Erythroblast (primary cell): Measurements from ENCODE around the gene IGSF23.

Experiments
- DNase-seq, 2 experiments: peaks; one replicate each; lab custom pipeline; 2025; lab: John Stamatoyannopoulos, UW
- GATA1 ChIP-seq: IDR thresholded peaks from 2 replicates; pipeline ENCODE4 v1.6.1; 2011; ENCODE audit warnings: low read depth, mild to moderate bottlenecking, control low read depth, low read length, moderate library complexity
- POLR2A ChIP-seq: IDR thresholded peaks from 2 replicates; pipeline ENCODE4 v1.6.1; 2011; ENCODE audit warnings: mild to moderate bottlenecking, low read length

The IGSF23 gene

DNA sequence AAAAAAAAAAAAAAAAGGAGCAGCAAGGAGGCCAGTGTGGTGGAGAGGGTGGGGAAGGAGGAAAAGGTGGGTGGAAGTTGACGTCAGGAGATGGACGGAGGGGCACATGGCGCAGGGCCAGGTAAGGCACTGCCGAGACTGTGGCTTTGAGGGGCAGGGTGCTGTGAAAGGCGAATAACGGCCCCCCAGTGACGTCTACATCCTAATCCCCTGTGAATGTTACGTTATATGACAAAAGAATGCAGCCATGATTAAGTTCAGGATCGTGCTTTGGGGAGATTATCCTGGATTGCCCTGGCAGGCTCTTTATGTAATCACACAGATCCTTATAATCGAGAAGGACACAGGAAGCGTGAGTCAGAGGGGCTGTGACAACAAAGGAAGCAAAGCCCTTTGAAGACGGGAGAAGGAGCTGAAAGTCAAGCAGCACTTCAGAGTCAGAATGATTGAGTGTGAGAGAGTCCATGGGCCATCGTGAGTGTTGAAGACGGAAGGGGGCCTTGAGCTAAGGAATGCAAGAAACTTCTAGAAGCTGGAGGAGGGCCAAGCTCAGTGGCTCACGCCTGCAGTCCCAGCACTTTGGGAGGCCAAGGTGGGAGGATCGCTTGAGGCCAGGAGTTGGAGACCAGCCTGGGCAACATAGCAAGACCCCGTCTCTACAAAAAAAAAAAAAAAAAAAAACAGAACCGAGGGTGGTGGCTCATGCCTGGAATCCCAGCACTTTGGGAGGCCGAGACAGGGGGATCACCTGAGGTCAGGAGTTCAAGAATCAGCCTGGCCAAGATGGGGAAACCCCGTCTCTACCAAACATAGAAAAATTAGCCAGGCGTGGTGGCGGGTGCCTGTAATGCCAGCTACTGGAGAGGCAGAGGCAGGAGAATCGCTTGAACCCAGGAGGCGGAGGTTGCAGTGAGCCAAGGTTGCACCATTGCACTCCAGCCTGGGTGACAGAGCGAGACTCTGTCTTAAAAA is 71.8 kb downstream of the IGSF23 start:
- DNase-seq: no peak
- no peak for TF ChIP-seq GATA1
- no peak for TF ChIP-seq POLR2A

DNA sequence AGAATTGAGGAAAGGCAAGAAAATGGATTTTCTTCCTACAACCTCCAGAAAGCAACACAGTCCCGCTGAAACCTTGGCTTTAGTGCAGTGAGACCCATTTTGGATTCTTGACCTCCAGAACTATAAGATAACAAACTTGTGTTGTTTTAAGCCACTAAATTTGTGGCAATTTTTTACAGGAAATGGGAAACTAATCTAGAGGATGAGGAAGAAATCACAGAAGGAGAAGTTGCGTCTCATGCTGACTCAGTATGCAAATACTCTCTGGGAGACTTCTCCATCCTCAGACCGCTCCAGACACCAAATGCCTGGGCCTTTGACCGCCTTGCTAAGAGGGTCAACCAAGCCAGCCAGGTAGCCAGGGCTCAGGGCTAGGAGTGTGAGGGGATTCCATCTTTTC is 72.5 kb downstream of the IGSF23 start:
- DNase-seq: no peak
- TF ChIP-seq GATA1 (no peak), POLR2A (no peak)
